NT2/D1 (cell line): ENCODE results near the gene NYNRIN.

Experiments used
- SUZ12 ChIP-seq: IDR thresholded peaks from 2 replicates; pipeline ENCODE4 v1.6.1; 2011; ENCODE audit not compliant: insufficient read length, insufficient read depth; ENCODE audit errors: extremely low read depth
- YY1 ChIP-seq: IDR thresholded peaks from 2 replicates; pipeline ENCODE4 v1.6.1; 2011; ENCODE audit not compliant: insufficient read length, insufficient read depth

DNA sequence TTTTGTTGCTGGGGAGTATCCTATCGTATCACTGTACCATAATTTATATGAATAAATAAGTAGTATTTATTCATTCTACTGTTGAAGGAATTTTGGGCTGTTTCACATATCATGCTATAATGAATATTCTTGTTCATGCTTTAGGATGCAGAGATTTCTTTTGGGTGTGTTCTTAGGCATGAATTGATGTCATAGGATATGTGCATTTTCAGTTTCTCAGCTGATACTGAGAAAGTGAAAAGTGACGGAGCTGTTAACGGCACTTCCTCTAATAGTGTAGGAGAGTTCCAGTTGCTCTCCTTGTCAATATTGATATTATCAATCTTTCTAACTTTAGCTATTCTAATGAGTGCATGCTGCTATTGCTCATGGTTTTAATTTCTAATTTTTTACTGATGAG lies 67.0 kb downstream of the NYNRIN start:
- TF ChIP-seq YY1 (no peak), SUZ12 (no peak)
